Mesendoderm (in vitro differentiated cells): ENCODE measurements around the gene FPR1.

Experiments
- DNase-seq: peaks from one replicate; pipeline ENCODE4 v3.0.0; 2013
- H2AK5ac ChIP-seq: 2 replicates; pipeline ENCODE4 v1.6.1; 2013; ENCODE audit warnings: low read length, inconsistent platforms
- H2BK120ac ChIP-seq: 2 replicates; pipeline ENCODE4 v1.6.1; 2013; ENCODE audit warnings: low read depth, mild to moderate bottlenecking, low read length, moderate library complexity, mixed read lengths
- H2BK15ac ChIP-seq: replicated peaks from 2 replicates; pipeline ENCODE4 v1.6.1; 2013; ENCODE audit warnings: low read depth, mild to moderate bottlenecking, moderate library complexity
- H2BK5ac ChIP-seq: 2 replicates; pipeline ENCODE4 v1.6.1; 2013; ENCODE audit warnings: low read length, inconsistent platforms
- H3K18ac ChIP-seq: 2 replicates; pipeline ENCODE4 v1.6.1; 2013; ENCODE audit warnings: mild to moderate bottlenecking, low read length, mixed read lengths
- H3K23ac ChIP-seq: one replicate; pipeline ENCODE4 v1.6.1; 2013; ENCODE audit warnings: low read length
- H3K27ac ChIP-seq: 2 replicates; pipeline ENCODE4 v1.5.1; 2013; ENCODE audit warnings: low read depth, mild to moderate bottlenecking, inconsistent platforms, low read length, moderate library complexity
- H3K27me3 ChIP-seq: 2 replicates; pipeline ENCODE4 v1.6.1; 2013; ENCODE audit warnings: low read length, control low read depth, mild to moderate bottlenecking, inconsistent platforms; ENCODE audit not compliant: insufficient read depth, poor library complexity
- H3K36me3 ChIP-seq: 2 replicates; pipeline ENCODE4 v1.6.1; 2013; ENCODE audit warnings: low read length, inconsistent platforms; ENCODE audit not compliant: control insufficient read depth, insufficient read depth
- H3K4ac ChIP-seq: one replicate; pipeline ENCODE4 v1.6.1; 2013; ENCODE audit warnings: low read depth, mild to moderate bottlenecking, low read length, moderate library complexity
- H3K4me1 ChIP-seq: 2 replicates; pipeline ENCODE4 v1.6.1; 2013; ENCODE audit warnings: low read depth, low read length, inconsistent platforms; ENCODE audit not compliant: control insufficient read depth
- H3K4me2 ChIP-seq: 2 replicates; pipeline ENCODE4 v1.6.1; 2013; ENCODE audit warnings: low read length
- H3K4me3 ChIP-seq: 2 replicates; pipeline ENCODE4 v1.5.1; 2013; ENCODE audit warnings: mild to moderate bottlenecking, low read length
- H3K56ac ChIP-seq: one replicate; pipeline ENCODE4 v1.6.1; 2013; ENCODE audit warnings: low read length
- H3K79me1 ChIP-seq: 2 replicates; pipeline ENCODE4 v1.6.1; 2013; ENCODE audit warnings: low read length, inconsistent platforms
- H3K79me2 ChIP-seq: 2 replicates; pipeline ENCODE4 v1.6.1; 2013; ENCODE audit warnings: mild to moderate bottlenecking, low read length; ENCODE audit not compliant: control insufficient read depth, insufficient read depth
- H3K9ac ChIP-seq: 2 replicates; pipeline ENCODE4 v1.6.1; 2013; ENCODE audit warnings: low read length, inconsistent platforms
- H4K5ac ChIP-seq: one replicate; pipeline ENCODE4 v1.6.1; 2013; ENCODE audit warnings: low read length
- H4K8ac ChIP-seq: one replicate; pipeline ENCODE4 v1.6.1; 2013; ENCODE audit warnings: low read depth, mild to moderate bottlenecking, control low read depth, low read length, moderate library complexity
- WGBS: extraction: QIAGEN DNeasy Blood & Tissue Kit; methylation state at CpG from one replicate; pipeline ENCODE4 v1.1.7; 2013; ENCODE audit warnings: low lambda C conversion rate, missing lambda C conversion rate; ENCODE audit not compliant: insufficient coverage; ENCODE audit errors: extremely low coverage; 5-methylcytosine and 5-hydroxymethylcytosine counted together

Gene FPR1

GRCh38 chr19:51797480-51797879 is 45.8 kb upstream of the FPR1 start:
- Histone ChIP-seq H3K4me3 (no peak overlapping the region), H3K56ac (no peak overlapping the region), H4K5ac (no peak overlapping the region), H3K23ac (no peak overlapping the region), H2BK5ac (no peak overlapping the region), H3K18ac (no peak overlapping the region), H3K27me3 (no peaks in the 10 kb centered on the region), H3K4me1 (no peaks in the 10 kb centered on the region), H4K8ac (no peak overlapping the region), H3K79me1 (no peaks in the 10 kb centered on the region), H2BK15ac (no peak overlapping the region), H2BK120ac (no peak overlapping the region), H3K36me3 (no peaks in the 10 kb centered on the region), H2AK5ac (no peak overlapping the region), H3K79me2 (no peaks in the 10 kb centered on the region), H3K27ac (no peak overlapping the region), H3K4ac (no peak overlapping the region), H3K9ac (no peak overlapping the region), H3K4me2 (no peak overlapping the region)
- DNase-seq: no peak
- WGBS: 100% methylated on average over 2 of the region's 5 CpGs

GRCh38 chr19:51796195-51796679 is 44.6 kb upstream of the FPR1 start:
- H3K18ac ChIP-seq: no peak overlapping the region
- H3K36me3 ChIP-seq: no peaks in the 10 kb centered on the region
- no peak overlapping the region for H3K56ac ChIP-seq
- no peak overlapping the region for H2BK5ac ChIP-seq
- H3K79me2 ChIP-seq: no peaks in the 10 kb centered on the region
- no peak overlapping the region for H3K4me2 ChIP-seq
- H4K8ac ChIP-seq: no peak overlapping the region
- H4K5ac ChIP-seq: no peak overlapping the region
- no peak overlapping the region for H3K4ac ChIP-seq
- no peak for DNase-seq
- no peak overlapping the region for H2BK120ac ChIP-seq
- no peaks in the 10 kb centered on the region for H3K4me1 ChIP-seq
- WGBS: no CpG with 5 or more reads among the region's 8 CpGs
- H3K4me3 ChIP-seq: no peak overlapping the region
- no peak overlapping the region for H2AK5ac ChIP-seq
- H2BK15ac ChIP-seq: no peak overlapping the region
- H3K27me3 ChIP-seq: no peaks in the 10 kb centered on the region
- H3K9ac ChIP-seq: no peak overlapping the region
- H3K79me1 ChIP-seq: no peaks in the 10 kb centered on the region
- no peak overlapping the region for H3K23ac ChIP-seq
- no peak overlapping the region for H3K27ac ChIP-seq

- Histone ChIP-seq H3K79me2 (no peaks in the 10 kb centered on the region), H2BK5ac (no peak within 1 kb of the TSS)
- WGBS: no CpG with 5 or more reads among the region's 2 CpGs
These were observed 43.3 kb upstream of the FPR1 start, which contains the start of gene FPR3 for GRCh38 chr19:51794885-51795490. TSS of gene FPR3 (plus strand) at chr19:51795157. CDS start at chr19:51823749, 28,592 bp downstream.

GRCh38 chr19:51793994-51794393 is 42.3 kb upstream of the FPR1 start:
- H3K79me2 ChIP-seq: no peaks in the 10 kb centered on the region
- H3K56ac ChIP-seq: no peak overlapping the region
- H3K4ac ChIP-seq: no peak overlapping the region
- H3K4me3 ChIP-seq: no peak overlapping the region
- no peak overlapping the region for H4K5ac ChIP-seq
- no peak overlapping the region for H3K4me2 ChIP-seq
- no CpG with 5 or more reads among the region's 2 CpGs for WGBS
- no peak overlapping the region for H2BK120ac ChIP-seq
- H3K36me3 ChIP-seq: no peaks in the 10 kb centered on the region
- no peak for DNase-seq
- H3K27ac ChIP-seq: no peak overlapping the region
- H4K8ac ChIP-seq: no peak overlapping the region
- H2BK15ac ChIP-seq: no peak overlapping the region
- no peak overlapping the region for H3K9ac ChIP-seq
- no peaks in the 10 kb centered on the region for H3K4me1 ChIP-seq
- H2AK5ac ChIP-seq: no peak overlapping the region
- H2BK5ac ChIP-seq: no peak overlapping the region
- H3K23ac ChIP-seq: no peak overlapping the region
- no peaks in the 10 kb centered on the region for H3K79me1 ChIP-seq
- H3K18ac ChIP-seq: no peak overlapping the region
- no peaks in the 10 kb centered on the region for H3K27me3 ChIP-seq

More at GRCh38 chr19:51794885-51795490, 43.3 kb upstream of the FPR1 start, which contains the start of gene FPR3:
- no peak within 1 kb of the TSS for H3K4me2 ChIP-seq
- no peak within 1 kb of the TSS for H3K23ac ChIP-seq
- H3K36me3 ChIP-seq: no peaks in the 10 kb centered on the region
- no peaks in the 10 kb centered on the region for H3K79me1 ChIP-seq
- H3K9ac ChIP-seq: no peak within 1 kb of the TSS
- no peaks in the 10 kb centered on the region for H3K27me3 ChIP-seq
- no peak within 1 kb of the TSS for H4K8ac ChIP-seq
- no peak within 1 kb of the TSS for H3K4me3 ChIP-seq
- H4K5ac ChIP-seq: no peak within 1 kb of the TSS
- H2BK120ac ChIP-seq: no peak within 1 kb of the TSS
- H2AK5ac ChIP-seq: no peak within 1 kb of the TSS
- no peak within 1 kb of the TSS for H3K56ac ChIP-seq
- H2BK15ac ChIP-seq: no peak within 1 kb of the TSS
- H3K18ac ChIP-seq: no peak within 1 kb of the TSS
- H3K4ac ChIP-seq: no peak within 1 kb of the TSS
- DNase-seq: no peak
- H3K27ac ChIP-seq: no peak within 1 kb of the TSS
- H3K4me1 ChIP-seq: no peaks in the 10 kb centered on the region

- H2BK15ac ChIP-seq: no peak overlapping the region
- H3K27ac ChIP-seq: no peak overlapping the region
- no peak overlapping the region for H4K8ac ChIP-seq
- no peak overlapping the region for H2BK120ac ChIP-seq
- H2AK5ac ChIP-seq: no peak overlapping the region
- H3K36me3 ChIP-seq: no peaks in the 10 kb centered on the region
- no peak for DNase-seq
- no peak overlapping the region for H3K18ac ChIP-seq
- H3K79me2 ChIP-seq: no peaks in the 10 kb centered on the region
- H2BK5ac ChIP-seq: no peak overlapping the region
- H3K23ac ChIP-seq: no peak overlapping the region
- H3K9ac ChIP-seq: no peak overlapping the region
- H3K56ac ChIP-seq: no peak overlapping the region
- H3K4me2 ChIP-seq: no peak overlapping the region
- no peak overlapping the region for H4K5ac ChIP-seq
- no peak overlapping the region for H3K4ac ChIP-seq
- no CpG with 5 or more reads among the region's 2 CpGs for WGBS
- H3K27me3 ChIP-seq: no peaks in the 10 kb centered on the region
- H3K4me3 ChIP-seq: no peak overlapping the region
- no peaks in the 10 kb centered on the region for H3K79me1 ChIP-seq
- H3K4me1 ChIP-seq: no peaks in the 10 kb centered on the region
These were observed 41.3 kb upstream of the FPR1 start for GRCh38 chr19:51792932-51793331.
